GM19467 (cell line): ENCODE results near the gene EIF4A3.
"Not testable (repeated sequence)": the region's sequence is repeated elsewhere in the genome, so short reads cannot be mapped to it uniquely, and the experiment has no call there.

ENCODE experiments used
- ATAC-seq: cut with Tn5 transposase; IDR thresholded peaks from one replicate; pipeline ENCODE4 v1.9.1; 2021; ENCODE audit warnings: mild to moderate bottlenecking, moderate library complexity; ENCODE audit not compliant: unreplicated experiment

EIF4A3 gene

DNA sequence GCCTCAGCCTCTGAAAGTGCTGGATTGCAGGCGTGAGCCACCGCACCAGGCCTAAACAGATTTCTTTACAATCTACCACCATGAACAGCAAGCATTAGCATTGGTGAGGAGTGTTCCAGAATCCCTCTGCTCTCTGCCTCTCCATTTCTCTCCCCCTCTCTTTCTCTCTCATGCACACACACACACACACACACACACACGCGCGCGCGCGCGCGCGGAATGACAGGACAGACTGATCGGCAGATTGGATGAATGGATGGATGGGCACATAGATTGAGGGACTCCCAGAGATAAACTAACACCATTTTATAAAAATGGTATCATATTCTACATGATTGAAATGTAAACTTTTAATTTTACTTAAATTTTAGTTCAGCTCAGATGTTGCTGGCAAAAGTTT is 26.2 kb upstream of the EIF4A3 start:
- ATAC-seq, result no peak

DNA sequence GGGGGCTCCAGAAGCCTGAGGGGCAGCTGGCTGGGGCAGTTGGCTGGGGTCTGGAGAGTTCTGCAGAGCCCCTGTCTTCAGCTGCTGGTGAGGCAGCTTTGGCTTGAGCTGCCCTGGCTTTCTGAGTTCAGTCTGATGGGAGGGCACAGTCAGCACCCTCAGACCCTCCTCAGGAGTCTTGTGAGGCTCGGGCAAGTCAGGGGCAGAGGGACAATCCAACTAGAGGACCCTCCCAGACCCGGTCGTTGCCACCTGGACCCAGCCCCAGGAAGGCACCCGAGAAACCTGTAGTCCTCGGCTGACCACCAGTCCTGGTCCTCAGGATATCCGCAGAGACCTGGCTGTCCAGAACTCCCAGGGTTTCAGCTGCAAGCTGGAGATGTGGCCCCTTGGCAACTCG is 24.8 kb upstream of the EIF4A3 start:
- ATAC-seq, result no peak

DNA sequence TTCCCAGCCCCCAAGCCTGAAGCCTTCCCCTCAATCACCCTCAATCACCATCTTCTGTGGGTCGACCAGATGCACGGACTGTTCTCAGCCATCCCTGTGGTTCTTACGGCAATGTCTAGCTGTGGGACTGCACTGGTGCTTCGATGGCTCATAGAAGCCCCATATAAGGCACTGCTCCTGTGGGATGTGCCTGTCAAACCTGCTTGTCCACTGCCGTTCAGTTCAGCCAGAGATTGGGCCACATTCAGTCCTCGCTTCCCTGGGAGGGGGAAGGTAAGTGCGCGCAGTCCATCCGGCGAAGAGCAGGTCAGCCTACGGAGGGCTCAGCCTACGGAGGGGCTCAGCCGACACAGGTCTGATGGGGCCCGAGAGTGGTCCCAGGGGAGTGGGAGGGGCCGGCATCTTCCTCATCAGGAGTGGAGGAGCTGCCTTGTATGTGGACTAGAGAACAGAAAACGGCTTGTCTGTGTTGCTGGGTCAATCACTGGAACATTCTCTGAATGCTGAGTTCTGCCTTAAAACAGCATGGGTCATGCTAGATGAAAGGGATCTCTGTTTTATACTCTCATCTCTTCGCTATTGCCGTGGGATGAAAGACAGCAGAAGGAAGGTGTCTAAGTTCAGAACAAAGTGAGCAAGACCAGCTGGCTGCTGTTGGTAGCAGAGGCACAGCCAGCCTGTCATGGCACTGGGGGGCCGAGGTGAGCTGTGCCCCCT is 23.0 kb upstream of the EIF4A3 start, which contains the start of gene CARD14:
Gene CARD14 (plus strand): TSS at position 247 of the 717 bp plus-strand sequence. CDS start 11,409 bp downstream, outside the sequence.
- no peak for ATAC-seq

DNA sequence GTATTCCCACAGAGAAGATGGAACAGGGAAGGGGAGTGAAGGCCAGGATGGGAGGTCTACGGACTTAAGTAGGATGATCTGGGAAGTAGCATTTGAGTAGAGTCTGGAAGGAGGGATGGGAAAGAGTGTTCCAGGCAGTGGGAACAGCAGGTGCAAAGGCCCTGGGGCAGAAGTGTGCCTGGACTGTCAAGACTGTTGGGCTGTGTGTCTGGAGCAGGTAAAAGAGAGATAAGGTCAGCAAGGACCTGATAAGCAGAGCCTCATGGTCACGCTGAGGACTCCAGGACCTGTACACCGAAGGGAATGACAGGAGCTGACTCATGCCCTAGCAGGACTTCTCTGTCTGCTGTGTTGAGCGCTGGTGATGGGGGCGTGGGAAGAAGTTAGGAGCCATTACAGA is 22.2 kb upstream of the EIF4A3 start:
- no peak for ATAC-seq

DNA sequence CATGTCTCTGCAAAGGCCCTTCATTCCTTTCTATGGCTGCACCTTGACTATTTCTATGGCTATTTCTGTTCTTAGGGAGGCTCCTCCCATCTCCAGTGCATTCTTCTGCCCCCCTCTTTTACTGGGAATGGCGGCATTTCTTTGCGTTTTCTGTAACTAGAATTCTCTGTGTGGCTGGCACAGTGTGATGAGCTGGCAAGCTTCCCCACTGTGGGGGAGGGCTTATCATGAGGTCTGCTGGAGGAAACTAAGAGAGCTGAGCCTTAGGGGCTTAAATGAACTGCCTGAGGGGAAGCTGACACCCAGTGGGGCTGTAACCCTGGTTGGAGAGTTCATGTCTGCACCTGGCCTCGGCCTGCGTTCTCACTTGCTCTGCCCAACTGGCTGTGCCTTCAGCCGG is 21.4 kb upstream of the EIF4A3 start:
- ATAC-seq, result no peak

DNA sequence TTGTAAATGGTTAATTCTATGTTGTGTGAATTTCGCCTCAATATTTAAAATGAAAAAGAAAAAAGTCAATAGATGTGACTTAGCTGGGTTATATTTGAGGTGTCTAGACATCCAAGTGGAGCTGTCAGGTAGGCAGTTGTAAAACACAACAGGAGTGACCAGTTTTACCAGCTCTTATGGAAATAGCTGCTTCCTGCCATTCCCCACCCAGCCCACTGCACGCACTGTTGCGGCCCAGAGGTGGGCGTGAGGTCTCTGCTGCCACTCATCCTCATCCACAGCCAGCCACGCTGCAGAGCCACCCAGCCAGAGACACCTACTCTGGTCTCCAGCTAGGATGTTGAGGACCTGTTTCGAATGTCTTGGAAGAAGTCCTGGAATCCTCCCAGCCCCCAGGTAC is 19.5 kb upstream of the EIF4A3 start:
- ATAC-seq, result no peak

DNA sequence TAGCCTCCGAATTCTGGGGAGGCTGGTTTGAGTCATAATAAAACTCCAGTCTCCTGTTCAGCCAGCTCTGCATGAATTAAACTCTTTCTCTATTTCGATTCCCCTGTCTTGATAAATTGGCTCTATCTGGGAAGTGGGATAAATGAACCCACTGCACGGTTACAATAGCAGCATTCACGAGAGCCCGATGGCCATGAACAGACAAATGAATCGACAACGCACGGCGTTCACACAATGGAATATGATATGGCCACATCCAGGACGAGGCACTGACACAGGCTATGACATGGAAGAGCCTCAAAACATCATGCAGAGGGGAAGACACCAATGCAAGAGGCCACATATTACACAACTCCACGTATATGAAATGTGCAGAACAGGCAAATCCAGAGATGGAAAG is 17.3 kb upstream of the EIF4A3 start:
- no peak for ATAC-seq

DNA sequence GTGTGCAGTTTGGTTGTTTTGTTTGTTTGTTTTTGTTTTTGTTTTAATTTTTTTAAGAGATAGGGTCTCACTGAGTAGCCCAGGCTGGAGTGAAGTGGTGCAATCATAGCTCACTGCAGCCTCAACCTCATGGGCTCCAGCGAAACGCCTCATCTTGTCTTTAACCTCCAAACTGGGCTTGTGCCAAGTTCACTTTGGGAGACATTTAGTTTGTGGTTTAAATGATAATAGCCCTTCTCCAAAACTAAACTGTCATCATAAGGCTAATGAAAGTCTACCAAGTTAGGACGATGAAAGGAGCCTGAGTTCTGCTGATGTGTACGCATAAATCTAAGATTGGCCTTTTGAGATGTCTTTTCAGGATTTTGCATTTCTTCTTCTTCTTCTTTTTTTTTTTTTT is 16.4 kb upstream of the EIF4A3 start:
- ATAC-seq, result no peak

DNA sequence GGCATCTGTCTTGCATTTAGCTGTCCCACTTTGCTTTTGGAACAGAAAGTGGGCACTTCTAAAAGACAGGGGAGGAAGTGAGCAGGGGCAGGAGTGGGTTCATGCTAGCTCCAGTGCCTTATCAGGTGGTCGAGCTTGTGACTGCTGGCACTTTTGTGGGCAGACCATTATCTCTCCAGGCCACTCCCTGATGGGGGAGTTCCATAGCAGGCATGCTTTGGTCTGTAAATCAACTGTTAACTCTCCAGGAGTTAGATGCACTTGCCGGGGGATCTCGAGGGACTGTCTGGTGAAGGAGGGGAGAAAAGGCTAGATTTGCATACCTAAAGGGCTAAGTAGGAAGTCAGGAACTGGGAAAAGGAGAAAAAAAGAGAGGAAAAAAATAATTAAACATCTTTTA is 13.6 kb upstream of the EIF4A3 start:
- ATAC-seq, result no peak

DNA sequence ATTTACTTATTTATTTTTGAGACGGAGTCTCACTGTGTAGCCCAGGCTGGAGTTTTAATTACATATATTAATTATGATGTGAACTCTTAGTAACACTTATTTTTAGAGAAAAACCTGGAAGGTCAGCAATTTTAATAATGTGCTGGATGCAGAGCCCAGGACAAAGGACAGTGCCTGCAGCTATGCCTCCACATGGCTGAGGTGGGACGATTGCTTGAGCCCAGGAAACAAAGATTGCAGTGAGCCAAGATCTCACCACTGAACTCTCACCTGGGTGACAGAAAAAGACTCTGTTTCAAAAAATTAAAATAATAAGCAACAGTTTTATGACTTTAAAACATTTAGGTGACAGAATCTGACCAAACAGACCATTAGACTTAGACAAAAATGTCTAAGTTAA is 11.9 kb upstream of the EIF4A3 start:
- ATAC-seq, result no peak

DNA sequence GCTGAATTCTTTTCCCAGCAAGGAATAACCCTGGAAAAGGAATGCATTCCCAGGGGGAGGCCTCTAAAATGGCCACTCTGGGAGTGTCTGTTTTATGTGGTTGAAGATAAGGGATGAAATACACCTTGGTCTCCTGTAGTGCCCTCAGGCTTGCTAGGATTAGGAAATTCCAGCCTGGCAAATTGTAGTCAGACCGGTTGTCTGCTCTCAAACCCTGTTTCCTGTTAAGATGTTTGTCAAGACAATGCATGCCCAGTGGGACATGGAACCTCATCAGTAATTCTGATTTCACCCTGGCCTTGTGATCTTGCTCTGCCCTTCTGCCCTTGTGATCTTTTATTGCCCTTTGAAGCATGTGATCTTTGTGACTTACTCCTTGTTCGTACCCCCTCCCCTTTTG is 8.7 kb upstream of the EIF4A3 start:
- ATAC-seq, result not testable (repeated sequence)

DNA sequence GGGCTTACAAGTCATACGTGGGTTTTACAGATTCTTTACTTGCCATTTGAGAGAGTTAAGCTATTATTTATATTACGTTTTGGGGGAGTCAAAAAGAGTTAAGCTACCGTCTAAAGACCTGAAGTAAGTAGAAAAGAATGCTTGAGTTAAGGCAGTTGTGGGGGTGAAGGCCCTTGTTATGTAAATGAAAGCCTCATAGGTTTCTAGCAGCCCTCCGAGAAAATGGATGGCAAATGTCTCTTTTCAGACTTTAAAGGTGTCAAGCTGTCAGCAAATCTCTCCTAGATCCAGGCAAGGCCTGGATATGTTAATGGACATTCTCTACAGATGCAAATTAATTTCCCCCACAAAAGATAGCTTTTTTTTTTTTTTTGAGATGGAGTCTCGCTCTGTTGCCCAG is 7.2 kb upstream of the EIF4A3 start:
- no peak for ATAC-seq

DNA sequence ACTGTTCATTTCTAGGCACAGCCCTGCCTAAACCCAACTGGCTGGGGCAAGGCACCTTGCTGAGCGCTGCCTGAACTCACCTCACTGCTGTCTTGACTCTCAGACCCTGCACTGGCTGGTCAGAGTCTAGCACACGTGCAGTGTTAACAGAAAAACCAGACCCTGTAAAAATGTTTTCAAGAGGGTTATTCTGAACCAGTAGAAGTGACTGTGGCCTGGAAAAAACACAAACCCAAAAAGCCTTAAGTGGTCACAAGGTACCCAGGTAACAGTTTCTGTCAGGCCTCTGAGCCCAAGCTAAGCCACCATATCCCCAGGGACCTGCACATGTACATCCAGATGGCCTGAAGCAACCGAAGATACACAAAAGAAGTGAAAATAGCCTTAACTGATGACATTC is 6.1 kb upstream of the EIF4A3 start:
- ATAC-seq, result no peak

DNA sequence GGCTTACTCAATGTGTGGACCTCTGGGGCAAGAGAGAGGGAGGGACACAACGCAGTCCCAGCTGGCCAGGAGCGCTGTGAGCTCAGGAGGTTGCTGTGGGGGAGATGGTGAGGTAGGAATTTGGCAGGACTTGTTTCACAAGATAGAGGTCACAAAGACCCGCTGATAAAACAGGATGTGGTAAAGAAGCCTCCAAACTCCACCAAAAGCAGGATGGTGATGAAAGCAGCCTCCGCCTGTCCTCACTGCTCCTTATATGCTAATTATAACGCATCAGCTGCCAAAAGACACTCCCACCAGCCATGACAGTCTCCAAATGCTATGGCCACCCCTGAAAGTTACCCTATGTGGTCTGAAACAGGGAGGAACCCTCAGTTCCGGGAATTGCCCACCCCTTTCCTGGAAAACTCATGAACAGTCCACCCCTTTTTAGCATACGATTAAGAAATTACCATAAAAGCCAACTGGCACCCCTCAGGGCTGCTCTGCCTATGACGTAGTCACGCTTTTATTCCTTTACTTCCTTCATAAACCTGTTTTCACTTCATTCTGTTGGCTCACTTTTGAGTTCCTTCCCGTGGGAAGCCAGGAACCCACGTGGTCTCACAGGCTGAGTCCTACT is 5.3 kb upstream of the EIF4A3 start:
- ATAC-seq, result no peak

DNA sequence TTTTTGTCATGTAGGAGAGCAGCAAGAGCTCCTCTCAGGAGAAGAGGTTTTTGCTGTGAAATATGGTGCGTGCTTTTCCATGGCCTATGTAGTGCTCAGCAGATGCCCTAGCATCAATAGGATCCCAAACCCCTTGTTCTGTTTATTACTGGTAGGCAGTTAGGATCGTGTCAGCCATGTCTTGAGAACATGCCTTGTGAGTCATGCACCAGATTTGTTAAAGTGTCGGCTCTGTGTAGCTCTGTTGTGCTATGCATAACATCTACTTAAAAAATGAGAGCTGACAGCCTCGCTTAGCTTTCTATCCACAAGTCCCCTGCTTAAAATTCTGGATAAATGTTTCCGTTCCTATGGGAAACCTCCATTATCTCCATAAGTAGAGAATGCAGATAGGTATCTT is 4.4 kb upstream of the EIF4A3 start:
- no peak for ATAC-seq

DNA sequence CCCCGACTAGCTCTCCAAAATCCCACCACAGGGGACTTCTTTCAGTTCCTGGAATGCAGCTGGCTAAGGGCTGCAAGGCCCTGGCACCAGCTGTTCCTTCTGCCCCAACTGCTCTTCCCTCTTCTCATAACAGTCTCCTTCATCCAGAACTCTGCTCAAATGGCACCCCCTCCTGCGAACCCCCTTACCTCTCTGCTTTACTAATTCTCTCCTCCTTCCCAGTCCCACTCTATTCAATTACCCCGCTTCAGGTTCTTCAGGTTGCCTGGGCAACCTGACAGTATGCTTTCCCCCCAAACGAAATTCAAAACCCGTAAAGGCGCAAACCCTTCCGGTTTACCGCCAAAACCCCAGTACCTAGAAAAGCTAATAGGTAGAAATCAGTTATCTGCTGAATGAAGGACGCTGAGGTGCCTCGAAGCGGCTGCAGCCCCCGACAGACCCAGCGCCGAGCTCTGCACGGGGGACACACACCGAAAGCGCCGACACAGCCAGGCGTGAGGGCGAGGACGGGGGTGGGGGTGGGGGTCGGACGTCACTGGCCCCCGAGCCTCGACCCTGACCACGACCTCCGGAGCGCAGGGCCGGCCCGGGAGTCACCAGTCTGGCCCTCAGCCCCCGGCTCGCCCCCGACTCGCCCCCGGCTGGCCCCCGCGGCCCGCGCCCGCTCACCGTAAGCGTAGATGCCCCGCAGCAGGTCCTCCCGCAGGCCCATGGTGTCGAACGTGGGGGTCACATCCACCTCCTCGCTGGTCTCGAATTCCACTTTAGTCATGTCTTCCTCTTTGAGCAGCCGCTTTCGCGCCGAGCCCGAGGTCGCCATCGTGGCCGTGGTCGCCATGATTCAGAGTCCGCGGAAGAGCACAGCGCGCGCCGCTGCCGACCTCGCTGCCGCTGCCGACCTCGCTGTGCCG is 550 bp downstream of the EIF4A3 start:
- ATAC-seq, result peak; percentile 17

DNA sequence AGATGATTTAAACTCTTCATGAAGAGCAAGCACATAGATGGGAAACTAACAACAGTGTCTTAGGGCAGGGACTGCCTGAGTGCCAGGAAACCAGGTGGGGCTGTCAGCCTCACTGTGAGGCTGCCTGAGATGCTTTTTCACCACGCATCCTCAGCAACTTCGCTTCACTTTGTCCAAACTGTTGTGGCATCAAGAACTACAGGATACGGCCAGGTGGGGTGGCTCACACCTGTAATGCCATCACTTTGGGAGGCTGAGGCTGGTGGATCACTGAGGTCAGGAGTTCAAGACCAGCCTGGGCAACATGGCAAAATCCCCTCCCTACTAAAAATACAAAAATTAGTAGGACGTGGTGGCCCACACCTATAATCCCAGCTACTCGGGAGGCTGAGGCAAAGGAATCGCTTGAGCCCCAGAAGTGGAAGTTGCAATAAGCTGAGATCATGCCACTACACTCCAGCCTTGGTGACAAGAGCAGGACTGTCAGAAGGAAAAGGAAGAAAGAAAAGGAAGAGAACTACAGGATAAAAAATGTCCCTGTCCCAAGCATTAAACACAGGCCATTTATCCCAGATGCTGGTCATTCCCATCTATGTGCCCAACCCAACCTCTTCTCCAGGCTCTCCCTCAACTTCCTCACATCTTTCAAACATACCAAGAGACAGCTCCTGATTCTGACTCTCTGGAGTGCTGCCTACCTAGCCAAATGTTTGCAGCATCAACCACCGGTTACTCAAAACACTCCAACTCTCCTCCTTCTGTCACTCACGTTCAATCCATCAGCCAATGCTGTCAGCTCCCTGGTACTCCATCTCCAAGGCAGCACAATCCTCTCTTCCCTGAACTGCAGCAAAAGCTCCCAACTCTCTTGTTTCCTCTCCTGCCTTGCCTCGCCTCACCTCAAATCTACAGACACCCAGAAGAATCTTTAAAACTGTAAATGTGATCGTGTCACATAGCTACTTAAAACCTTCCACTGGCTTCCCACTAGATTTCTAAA is 1.6 kb downstream of the EIF4A3 start:
- ATAC-seq, result no peak

DNA sequence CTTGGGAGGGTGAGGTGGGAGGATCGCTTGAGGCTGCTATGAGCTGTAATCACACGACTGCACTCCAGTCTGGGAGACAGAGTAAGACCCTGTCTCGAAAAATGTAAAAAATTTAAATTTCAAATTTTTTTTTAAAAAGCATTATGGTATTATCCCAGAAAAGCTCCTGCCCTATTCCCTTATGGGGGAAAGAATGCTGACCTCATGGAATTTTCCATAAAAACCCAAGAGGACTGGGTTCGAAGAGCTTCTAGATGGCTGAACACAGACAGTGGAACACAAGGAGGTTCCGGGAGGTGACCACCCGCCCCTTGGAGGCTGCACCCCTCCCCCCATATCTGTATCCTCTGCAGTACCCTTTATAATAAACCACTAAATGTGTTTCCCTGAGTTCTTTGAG is 4.0 kb downstream of the EIF4A3 start:
- no peak for ATAC-seq

DNA sequence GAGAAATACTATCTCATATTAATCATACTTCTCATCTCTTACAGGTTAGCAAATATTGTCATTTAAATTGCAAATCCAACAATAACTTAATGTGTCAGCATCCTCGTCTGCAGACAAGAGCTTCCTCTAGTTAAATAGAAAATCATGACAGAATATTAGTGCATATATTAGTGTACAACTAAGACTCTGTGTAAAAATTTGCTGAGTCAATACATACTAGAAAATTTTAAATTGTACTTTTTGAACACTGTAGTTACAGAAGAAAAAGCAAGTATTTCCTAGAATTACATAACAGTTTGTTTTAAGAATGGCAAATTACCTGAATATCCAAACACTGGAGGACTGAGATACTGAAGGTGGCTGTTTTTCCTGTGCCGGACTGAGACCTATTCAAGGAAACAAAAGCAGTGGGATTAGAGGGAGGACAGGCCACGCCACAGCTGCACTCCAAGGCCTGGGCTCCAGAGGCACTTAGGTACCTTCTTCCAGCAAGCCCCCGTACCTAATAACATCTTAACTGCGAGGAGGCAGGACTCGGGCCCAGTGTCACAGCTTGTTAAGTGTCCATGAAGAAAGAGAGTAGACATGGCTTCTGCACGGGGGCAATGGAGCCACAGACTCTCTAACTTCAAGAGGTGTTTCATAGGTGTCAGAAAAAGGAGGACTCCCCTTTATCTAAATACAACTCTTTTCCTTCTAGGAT is 5.3 kb downstream of the EIF4A3 start:
- no peak for ATAC-seq

DNA sequence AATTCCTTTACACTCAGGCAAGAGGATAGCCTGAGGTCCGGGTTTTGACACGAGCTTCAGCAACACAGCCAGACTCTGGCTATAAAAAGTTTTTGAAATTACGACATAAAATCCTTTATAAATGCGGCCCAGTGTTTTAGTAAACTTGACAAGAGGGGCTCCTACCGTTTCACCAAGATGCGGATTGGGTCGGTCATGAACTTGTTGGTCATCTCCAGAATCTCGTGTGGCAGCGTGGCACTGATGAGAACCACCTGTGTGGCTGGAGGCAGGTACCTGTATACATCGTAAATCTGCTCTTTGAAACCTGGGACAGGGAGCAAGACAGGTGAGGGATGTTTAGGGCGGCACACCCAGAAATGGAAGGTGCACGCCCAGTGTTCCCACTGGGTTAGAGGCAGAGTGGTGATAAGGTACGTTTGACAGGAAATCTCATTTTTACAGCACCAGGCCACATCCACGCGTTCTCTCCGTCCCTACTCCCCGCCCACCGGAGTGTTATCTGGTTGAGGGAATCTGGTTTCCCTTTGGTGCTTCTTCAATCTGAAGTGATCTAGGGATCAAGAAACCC is 8.0 kb downstream of the EIF4A3 start:
- no peak for ATAC-seq
